Measurements from ENCODE around the gene PDHA1.
A peak's percentile ranks its signal among the peaks of the same experiment; 100 is the strongest.

Gene PDHA1

DNA sequence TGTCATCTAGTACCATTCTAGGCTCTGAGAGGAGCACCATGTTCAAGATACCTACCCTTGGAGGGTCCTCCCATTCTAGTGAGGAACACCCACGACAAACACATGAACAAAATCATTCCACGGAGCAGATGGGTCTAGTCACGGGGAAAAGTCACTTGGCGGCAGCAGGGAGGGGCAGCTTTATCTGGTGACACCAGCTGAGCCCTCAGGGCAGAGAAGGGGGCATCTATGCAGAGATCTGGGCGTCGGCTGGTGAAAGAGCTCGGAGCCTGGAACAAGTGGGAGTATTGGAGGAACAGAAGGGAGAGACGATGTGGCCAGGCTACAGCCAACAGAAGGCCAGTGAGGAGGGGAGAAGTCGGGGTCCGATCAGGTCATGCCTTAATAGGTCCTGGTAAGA lies 11.9 kb upstream of the PDHA1 start:
- no peaks in the 10 kb centered on the region for H3K9me3 ChIP-seq (ENCODE audit: low read length)
- no peaks in the 10 kb centered on the region for H3K27me3 ChIP-seq (ENCODE audit: insufficient read depth, low read length)
- no peak overlapping the region for H3K4me2 ChIP-seq (ENCODE audit: low read length)
- H3K9me2 ChIP-seq (ENCODE audit: low read depth, low read length), result no peaks in the 10 kb centered on the region
- H3K79me2 ChIP-seq (ENCODE audit: insufficient read depth, low read length), result no peaks in the 10 kb centered on the region
- no peak overlapping the region for H3K4me3 ChIP-seq (ENCODE audit: low read depth, low read length, poor library complexity, severe bottlenecking)
- H4K20me1 ChIP-seq (ENCODE audit: insufficient read depth, low read length), result no peaks in the 10 kb centered on the region
- H2AFZ ChIP-seq (ENCODE audit: low read length), result no peak overlapping the region
- no peaks in the 10 kb centered on the region for H3K4me1 ChIP-seq (ENCODE audit: insufficient read depth, low read length, severe bottlenecking)
- no peaks in the 10 kb centered on the region for H3F3A ChIP-seq (ENCODE audit: insufficient read depth, low read length)
- H3K36me3 ChIP-seq (ENCODE audit: insufficient read depth, low read length), result no peaks in the 10 kb centered on the region
- no peak overlapping the region for H3K27ac ChIP-seq (ENCODE audit: low read depth, low read length, poor library complexity, severe bottlenecking)
- H3K9ac ChIP-seq (ENCODE audit: low read length), result no peak overlapping the region
- TF ChIP-seq EZH2 (IDR thresholded peaks at IDR 0.05; ENCODE audit: borderline replicate concordance, low read length), result no peak
- TF ChIP-seq, protein P1, sequence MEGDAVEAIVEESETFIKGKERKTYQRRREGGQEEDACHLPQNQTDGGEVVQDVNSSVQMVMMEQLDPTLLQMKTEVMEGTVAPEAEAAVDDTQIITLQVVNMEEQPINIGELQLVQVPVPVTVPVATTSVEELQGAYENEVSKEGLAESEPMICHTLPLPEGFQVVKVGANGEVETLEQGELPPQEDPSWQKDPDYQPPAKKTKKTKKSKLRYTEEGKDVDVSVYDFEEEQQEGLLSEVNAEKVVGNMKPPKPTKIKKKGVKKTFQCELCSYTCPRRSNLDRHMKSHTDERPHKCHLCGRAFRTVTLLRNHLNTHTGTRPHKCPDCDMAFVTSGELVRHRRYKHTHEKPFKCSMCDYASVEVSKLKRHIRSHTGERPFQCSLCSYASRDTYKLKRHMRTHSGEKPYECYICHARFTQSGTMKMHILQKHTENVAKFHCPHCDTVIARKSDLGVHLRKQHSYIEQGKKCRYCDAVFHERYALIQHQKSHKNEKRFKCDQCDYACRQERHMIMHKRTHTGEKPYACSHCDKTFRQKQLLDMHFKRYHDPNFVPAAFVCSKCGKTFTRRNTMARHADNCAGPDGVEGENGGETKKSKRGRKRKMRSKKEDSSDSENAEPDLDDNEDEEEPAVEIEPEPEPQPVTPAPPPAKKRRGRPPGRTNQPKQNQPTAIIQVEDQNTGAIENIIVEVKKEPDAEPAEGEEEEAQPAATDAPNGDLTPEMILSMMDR (IDR thresholded peaks at IDR 0.05; ENCODE audit: low read length), result no peak

DNA sequence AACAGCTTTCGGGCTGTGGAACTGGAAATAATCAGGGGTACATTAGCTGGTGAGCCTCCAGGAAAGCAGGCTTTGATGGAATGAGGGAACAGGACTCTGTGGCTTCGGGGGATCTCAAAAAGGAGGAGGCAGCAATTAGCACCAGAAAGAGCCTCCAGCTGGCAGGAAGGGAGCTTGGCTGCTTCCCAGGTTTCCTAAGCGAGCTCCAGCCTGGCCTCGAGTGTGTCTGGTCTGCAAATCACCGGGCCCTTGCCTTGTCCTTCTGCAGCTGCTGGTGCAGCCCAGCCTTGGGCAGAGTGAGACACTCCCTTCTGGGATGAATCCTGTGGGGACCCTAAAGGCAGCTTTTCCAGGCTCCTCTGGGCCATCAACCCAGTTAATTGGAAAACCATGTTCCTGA lies 10.7 kb upstream of the PDHA1 start:
- Histone ChIP-seq H3K4me1 (ENCODE audit: insufficient read depth, low read length, severe bottlenecking) (no peaks in the 10 kb centered on the region), H3K9ac (ENCODE audit: low read length) (no peak overlapping the region), H4K20me1 (ENCODE audit: insufficient read depth, low read length) (no peaks in the 10 kb centered on the region), H2AFZ (ENCODE audit: low read length) (no peak overlapping the region), H3F3A (ENCODE audit: insufficient read depth, low read length) (no peaks in the 10 kb centered on the region), H3K9me2 (ENCODE audit: low read depth, low read length) (no peaks in the 10 kb centered on the region), H3K4me3 (ENCODE audit: low read depth, low read length, poor library complexity, severe bottlenecking) (no peak overlapping the region), H3K36me3 (ENCODE audit: insufficient read depth, low read length) (no peaks in the 10 kb centered on the region), H3K27me3 (ENCODE audit: insufficient read depth, low read length) (no peaks in the 10 kb centered on the region), H3K27ac (ENCODE audit: low read depth, low read length, poor library complexity, severe bottlenecking) (no peak overlapping the region), H3K4me2 (ENCODE audit: low read length) (no peak overlapping the region), H3K9me3 (ENCODE audit: low read length) (no peaks in the 10 kb centered on the region), H3K79me2 (ENCODE audit: insufficient read depth, low read length) (no peaks in the 10 kb centered on the region)
- TF ChIP-seq, protein P1 (IDR thresholded peaks at IDR 0.05; ENCODE audit: low read length), result no peak
- TF ChIP-seq EZH2 (IDR thresholded peaks at IDR 0.05; ENCODE audit: borderline replicate concordance, low read length), result no peak

DNA sequence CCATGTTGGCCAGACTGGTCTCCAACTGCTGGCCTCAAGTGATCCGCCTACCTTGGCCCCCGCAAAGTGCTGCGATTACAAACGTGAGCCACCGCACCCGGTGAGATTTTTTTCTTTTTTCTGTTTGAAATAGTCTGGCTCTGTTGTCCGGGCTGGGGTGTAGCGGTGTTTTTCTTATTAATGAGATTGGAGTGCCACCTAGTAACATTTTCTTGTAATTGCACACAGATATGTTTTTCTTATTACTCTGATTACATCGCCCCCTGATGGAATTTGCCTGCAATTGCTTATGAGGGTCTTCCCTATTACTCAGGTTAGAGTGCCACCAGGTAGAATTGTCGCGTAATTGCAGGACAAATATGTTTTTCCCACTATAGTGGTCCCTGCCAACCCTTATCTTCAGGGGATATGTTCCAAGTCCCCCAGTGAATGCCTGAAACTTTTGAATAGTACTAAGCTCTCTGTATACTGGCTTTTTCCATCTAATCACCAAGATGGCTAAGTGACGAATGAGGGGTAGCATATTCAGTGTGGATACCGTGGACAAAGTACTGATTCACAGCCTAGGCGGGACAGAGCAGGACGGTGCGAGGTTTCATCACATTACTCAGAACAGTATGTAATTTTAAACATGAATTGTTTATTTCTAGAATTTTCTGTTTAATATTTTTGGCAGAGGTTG lies 8.6 kb upstream of the PDHA1 start:
- H3K27ac ChIP-seq (ENCODE audit: low read depth, low read length, poor library complexity, severe bottlenecking), result no peak overlapping the region
- H3K9me2 ChIP-seq (ENCODE audit: low read depth, low read length), result no peaks in the 10 kb centered on the region
- H3K4me1 ChIP-seq (ENCODE audit: insufficient read depth, low read length, severe bottlenecking), result no peaks in the 10 kb centered on the region
- H3K36me3 ChIP-seq (ENCODE audit: insufficient read depth, low read length), result no peaks in the 10 kb centered on the region
- no peak overlapping the region for H3K9ac ChIP-seq (ENCODE audit: low read length)
- H3F3A ChIP-seq (ENCODE audit: insufficient read depth, low read length), result no peaks in the 10 kb centered on the region
- H3K4me3 ChIP-seq (ENCODE audit: low read depth, low read length, poor library complexity, severe bottlenecking), result peak overlapping the region; percentile 52
- H3K9me3 ChIP-seq (ENCODE audit: low read length), result no peaks in the 10 kb centered on the region
- TF ChIP-seq EZH2 (IDR thresholded peaks at IDR 0.05; ENCODE audit: borderline replicate concordance, low read length), result no peak
- TF ChIP-seq, protein P1 (IDR thresholded peaks at IDR 0.05; ENCODE audit: low read length), result peak; percentile 86
- no peaks in the 10 kb centered on the region for H3K79me2 ChIP-seq (ENCODE audit: insufficient read depth, low read length)
- H4K20me1 ChIP-seq (ENCODE audit: insufficient read depth, low read length), result no peaks in the 10 kb centered on the region
- peak overlapping the region; percentile 57 for H3K4me2 ChIP-seq (ENCODE audit: low read length)
- no peak overlapping the region for H2AFZ ChIP-seq (ENCODE audit: low read length)
- H3K27me3 ChIP-seq (ENCODE audit: insufficient read depth, low read length), result no peaks in the 10 kb centered on the region

Data from OCI-LY1 (cell line).